GM19240 (cell line): ENCODE measurements around the gene IFI44L.

ENCODE experiments used
- DNase-seq: peaks from one replicate; pipeline ENCODE4 v3.0.0; 2011; ENCODE audit warnings: low spot score; ENCODE audit not compliant: insufficient read length

Gene IFI44L

GRCh38 chr1:78640462-78640861, 20.2 kb downstream of the IFI44L start:
- DNase-seq = no peak

- DNase-seq = no peak
These were observed 21.3 kb downstream of the IFI44L start for GRCh38 chr1:78641558-78641957.

DNA sequence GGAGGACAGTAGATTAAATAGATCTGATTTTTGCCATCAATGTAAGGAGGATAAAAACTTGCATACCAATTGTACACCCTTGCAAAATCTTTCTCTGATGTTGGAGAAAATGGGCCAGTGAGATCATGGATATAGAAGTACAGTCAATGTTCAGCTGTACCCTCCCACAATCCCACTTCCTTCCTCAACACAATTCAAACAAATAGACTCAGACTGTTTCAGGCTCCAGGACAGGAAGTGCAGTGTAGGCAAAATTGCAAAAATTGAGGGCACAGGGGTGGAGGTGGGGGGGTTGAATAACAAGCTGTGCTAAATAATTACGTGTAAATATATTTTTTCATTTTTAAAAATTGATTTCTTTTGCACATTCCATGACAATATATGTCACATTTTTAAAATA, 25.5 kb downstream of the IFI44L start:
- DNase-seq = no peak

DNA sequence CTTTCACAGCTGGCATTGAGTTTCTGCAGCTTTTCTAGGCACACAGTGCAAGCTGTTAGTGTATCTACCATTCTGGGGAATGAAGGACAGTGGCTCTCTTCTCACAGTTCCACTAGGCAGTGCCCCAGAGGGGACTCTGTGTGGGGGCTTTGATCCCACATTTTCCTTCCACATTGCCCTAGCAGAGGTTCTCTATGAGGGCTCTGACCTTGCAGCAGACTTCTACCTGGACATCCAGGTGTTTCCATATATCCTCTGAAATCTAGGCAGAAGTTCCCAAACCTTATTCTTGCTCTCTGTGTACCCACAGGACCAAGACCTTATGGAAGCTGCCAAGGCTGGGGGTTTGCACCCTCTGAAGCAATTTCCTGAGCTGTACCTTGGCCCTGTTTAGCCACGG, 27.0 kb downstream of the IFI44L start:
- DNase-seq = no peak

DNA sequence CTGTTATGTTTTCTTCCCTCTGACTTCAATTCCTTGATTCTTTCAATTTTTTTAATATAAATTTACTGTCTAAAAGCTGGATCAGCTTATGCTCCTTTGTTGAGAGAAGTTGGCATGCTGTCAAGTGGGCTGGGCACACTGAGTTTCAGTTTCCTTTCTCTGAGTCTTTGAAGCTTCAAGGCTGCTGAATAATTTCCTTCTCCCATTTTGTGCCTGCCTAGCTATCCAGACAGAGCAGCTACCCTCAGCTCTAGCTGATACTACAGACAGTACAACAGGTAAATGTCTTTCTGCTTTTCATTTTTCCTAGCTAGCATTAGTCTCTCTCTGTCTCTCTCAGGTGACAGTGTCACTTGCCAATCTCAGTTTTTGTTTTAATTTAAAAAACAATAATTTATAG, 29.4 kb downstream of the IFI44L start, which contains the start of gene IFI44:
Gene IFI44, plus strand, starts transcription at position 204 of the 400 bp plus-strand sequence. CDS start 365 bp downstream, outside the sequence.
- DNase-seq = no peak

GRCh38 chr1:78650114-78650660, 29.9 kb downstream of the IFI44L start:
- DNase-seq = no peak

GRCh38 chr1:78651241-78651640, 31.0 kb downstream of the IFI44L start:
- DNase-seq = no peak

- no peak for DNase-seq
These were observed 31.8 kb downstream of the IFI44L start for GRCh38 chr1:78652019-78652560.

DNA sequence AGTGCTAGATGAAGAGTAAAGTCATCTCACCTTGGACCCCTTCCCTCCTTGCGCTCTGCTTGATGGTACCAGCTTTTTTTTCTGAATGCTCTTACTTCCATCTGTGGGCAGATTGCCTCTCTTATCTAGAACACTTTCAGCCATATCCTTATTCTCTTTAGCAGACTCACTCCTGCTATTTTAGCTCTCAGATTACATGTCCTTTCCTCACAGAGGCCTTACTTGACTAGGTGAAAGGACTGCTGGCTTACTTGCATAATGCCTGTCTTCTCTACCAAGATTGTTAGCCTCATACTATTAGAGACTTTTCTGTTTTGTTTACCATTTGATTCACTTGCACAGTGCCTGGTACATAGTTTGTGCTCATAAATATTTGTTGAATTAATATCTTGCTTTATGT, 38.7 kb downstream of the IFI44L start:
- DNase-seq = no peak

DNA sequence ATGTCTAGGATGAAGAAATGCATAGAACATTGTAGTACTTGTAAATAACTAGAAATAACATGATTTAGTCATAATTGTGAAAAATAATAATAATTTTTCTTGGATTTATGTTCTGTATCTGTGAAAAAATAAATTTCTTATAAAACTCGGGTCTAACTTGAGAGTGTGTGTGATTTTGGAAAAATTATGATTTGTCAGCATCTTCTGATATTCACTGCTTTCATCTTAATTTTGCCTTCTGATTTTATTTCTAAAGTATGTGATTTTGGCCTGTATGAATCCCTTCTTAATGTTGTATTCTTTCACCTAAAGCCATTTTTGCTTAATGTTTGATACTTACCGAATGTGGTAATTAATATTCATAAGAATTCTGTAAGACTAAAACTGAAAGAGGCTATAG, 43.7 kb downstream of the IFI44L start:
- no peak for DNase-seq

DNA sequence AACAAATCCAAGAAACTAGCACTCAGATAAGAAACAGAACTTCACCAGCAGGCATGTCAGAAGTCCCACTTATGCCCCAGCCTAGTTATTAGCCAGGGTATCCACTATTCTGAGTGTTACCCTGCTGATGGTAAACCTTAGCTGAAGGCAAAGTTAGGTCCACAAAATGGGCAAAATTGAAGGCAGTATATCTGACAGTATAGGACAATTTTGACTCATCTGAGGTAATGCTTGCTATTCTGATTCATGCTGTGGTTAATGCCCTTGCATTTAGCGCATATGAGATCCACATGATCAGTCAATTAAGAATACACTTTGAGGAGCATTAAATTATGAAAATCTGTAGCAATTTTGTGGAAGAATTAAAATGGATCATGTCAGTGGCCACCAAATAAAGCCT, 44.5 kb downstream of the IFI44L start:
- no peak for DNase-seq

- no peak for DNase-seq
These were observed 45.6 kb downstream of the IFI44L start for GRCh38 chr1:78665809-78666208.

- no peak for DNase-seq
These were observed 47.7 kb downstream of the IFI44L start for GRCh38 chr1:78667939-78668338.

- DNase-seq = no peak
These were observed 48.2 kb downstream of the IFI44L start for GRCh38 chr1:78668427-78668826.

DNA sequence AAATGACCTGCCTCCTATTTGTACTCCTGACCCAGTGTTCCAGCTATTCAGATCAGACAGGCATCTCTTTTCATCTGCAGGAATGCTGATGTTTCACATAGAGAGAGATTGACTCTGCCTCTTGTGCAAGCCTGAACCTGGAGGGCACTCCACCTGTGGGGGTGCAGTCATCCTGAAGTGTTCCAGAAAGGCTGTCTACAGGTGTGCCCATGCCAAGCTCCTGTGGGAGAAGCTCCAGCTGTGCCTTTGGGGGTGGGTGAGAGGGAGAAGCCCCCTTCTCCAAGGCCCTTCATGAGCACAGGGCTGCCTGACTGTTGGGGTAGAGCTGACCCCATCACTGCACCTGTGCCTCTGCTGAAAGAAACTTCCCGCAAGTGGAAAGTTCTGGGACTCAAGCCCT, 52.2 kb downstream of the IFI44L start:
- DNase-seq = no peak

- no peak for DNase-seq
These were observed 52.9 kb downstream of the IFI44L start for GRCh38 chr1:78673120-78673519.

DNA sequence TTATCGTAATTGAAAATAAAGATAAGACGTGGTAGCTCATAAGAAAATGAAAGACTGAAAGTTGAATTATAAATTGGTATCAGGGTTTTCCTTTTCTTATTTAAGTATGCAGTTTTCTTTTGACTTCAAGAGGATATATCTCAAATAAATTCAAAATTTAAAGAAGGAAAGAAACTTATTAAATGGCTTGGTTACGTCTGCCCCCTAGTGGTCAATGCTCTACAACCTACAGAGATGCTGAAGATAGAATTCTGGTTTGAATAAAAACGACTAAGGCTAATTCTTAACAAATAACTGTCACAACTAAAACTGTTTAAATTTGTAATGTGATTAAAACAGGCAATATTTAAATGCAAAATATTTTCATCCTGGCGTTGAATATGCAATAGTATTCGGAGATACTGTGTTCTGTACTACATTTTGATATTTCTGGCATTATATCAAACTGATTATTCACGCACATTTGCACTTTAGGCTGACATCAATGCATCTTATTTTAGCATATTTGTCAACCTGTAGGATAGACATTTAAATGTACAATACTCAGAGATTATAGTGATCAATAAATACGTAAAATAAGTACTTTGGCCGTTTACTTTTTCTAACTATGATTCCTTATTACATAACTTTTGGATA, 56.2 kb downstream of the IFI44L start:
- peak; percentile 6 for DNase-seq

DNA sequence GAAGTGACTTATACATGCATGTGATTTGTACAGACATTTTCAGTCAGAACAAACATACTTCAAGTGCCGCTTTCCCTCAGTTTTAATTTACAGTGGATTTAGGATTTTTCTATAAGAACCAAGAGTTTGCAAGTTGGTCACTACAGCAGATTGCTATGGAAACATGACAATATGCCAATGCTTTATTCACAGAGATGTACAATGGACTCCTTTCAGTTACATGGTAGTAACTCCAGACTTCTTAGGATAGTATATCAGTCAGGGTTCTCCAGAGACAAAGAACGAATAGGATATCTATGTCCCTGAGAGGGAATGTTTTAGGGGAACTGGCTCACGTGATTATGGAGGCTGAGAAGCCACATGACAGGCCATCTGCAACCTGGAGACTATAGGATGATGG, 56.7 kb downstream of the IFI44L start:
- DNase-seq = no peak

DNA sequence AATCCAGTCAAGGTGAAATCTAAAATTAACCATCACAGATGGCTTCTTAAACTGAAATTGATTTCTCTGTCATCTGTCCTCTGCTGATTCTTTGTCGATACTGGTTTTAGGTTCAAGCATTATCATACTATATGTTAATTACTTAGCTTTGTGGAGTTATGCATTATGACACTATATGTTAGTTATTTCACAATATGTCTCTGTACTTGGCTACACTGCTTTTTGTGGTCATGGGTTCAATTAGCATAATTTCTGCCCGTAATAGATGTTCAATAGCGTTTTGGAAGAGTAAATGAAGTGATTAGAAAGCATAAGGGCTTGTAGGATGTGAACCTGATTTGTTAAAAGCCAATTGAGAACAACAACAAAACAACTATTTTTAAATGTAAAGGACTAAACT, 57.5 kb downstream of the IFI44L start:
- no peak for DNase-seq

GRCh38 chr1:78678324-78678723, 58.1 kb downstream of the IFI44L start:
- DNase-seq = peak; percentile 4

DNA sequence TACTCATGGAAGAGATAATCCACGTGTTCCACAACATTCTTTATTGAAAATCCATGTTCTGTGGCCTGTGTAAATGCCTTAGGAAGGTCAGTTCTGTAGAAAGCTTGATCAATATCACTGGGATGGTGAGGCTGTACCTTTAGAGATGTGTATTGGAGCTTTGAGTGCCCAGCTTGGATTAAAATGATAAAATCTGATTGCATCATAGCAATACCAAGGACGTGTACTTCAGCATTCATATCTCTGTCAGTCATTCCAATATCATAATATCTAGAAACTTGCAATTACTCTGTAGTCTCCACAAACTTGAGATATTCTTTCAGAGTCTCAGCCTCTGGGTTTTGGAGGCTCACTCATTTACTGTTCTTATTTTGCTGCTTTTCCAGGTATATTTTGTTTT, 61.0 kb downstream of the IFI44L start:
- no peak for DNase-seq

DNA sequence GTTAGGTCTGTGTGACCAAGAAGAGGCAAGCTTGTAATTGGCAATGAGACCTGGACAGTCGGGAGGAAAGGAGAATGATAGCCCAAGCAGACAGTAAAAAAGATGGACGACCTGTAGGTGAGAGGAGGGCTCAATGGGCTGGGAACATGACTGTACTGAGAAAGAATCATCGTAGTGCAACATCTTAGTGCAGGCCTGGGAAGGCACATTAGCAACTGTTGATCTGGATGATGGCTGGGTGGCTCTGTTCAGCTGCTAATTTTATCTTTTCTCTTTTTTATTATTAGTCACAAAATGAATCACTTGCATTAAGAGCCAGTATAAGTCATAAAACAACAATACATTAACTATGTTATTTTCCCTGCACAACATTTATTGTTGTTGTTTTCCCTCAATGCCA, 62.2 kb downstream of the IFI44L start:
- DNase-seq = no peak

GRCh38 chr1:78683079-78683478, 62.8 kb downstream of the IFI44L start:
- DNase-seq = no peak
